Fibroblast of lung (primary cell): ENCODE measurements around the gene PCSK4. TPM values are rescaled to one million over a fixed set of nuclear protein-coding genes. Genes with fewer than 3 reads are reported as not detected.

Experiments
- DNase-seq, 2 donors: peaks; one replicate each; pipeline versions ENCODE4 v3.0.0 to v3.0.0-alpha.2; 2010; ENCODE audit warnings: low read depth in 2 of 2
- H2AFZ ChIP-seq: 2 replicates; pipeline ENCODE4 v1.5.1; 2012; ENCODE audit warnings: low read length, control low read depth, inconsistent platforms
- H3K27ac ChIP-seq: 2 replicates; pipeline ENCODE4 v1.5.1; 2011; ENCODE audit warnings: low read length, control low read depth; ENCODE audit not compliant: insufficient read depth
- H3K27me3 ChIP-seq: 2 replicates; pipeline ENCODE4 v1.5.1; 2011; ENCODE audit warnings: mild to moderate bottlenecking, low read length; ENCODE audit not compliant: control insufficient read depth, insufficient read depth
- H3K36me3 ChIP-seq: 2 replicates; pipeline ENCODE4 v1.5.1; 2011; ENCODE audit warnings: low read length; ENCODE audit not compliant: control insufficient read depth, insufficient read depth
- H3K4me1 ChIP-seq: 2 replicates; pipeline ENCODE4 v1.5.1; 2011; ENCODE audit warnings: low read length; ENCODE audit not compliant: control insufficient read depth, insufficient read depth; ENCODE audit errors: extremely low read depth
- H3K4me2 ChIP-seq: 2 replicates; pipeline ENCODE4 v1.5.1; 2011; ENCODE audit warnings: low read length, control low read depth; ENCODE audit not compliant: insufficient read depth; ENCODE audit errors: extremely low read depth
- H3K4me3 ChIP-seq, 4 experiments: fragments of 200-600 bp in 1 of 4; sonication (generic) in 1 of 4; replicated peaks in 1 of 4; 2 replicates each; pipeline ENCODE4 v1.5.1; 2011 to 2016; ENCODE audit warnings: low read length in 4 of 4, low read depth in 3 of 4, mild to moderate bottlenecking in 3 of 4, control low read depth in 2 of 4, inconsistent platforms in 1 of 4, mixed read lengths in 1 of 4; ENCODE audit not compliant: insufficient read depth in 1 of 4; ENCODE audit errors: control extremely low read depth in 1 of 4
- H3K79me2 ChIP-seq: 2 replicates; pipeline ENCODE4 v1.5.1; 2012; ENCODE audit warnings: mild to moderate bottlenecking, low read length, inconsistent platforms; ENCODE audit not compliant: control insufficient read depth, insufficient read depth
- H3K9ac ChIP-seq: 2 replicates; pipeline ENCODE4 v1.5.1; 2011; ENCODE audit warnings: mild to moderate bottlenecking, low read length, control low read depth; ENCODE audit not compliant: insufficient read depth
- H3K9me3 ChIP-seq: 2 replicates; pipeline ENCODE4 v1.5.1; 2012; ENCODE audit warnings: low read depth, low read length; ENCODE audit not compliant: control insufficient read depth, insufficient read depth
- H4K20me1 ChIP-seq: 2 replicates; pipeline ENCODE4 v1.5.1; 2011; ENCODE audit warnings: low read length; ENCODE audit not compliant: control insufficient read depth, insufficient read depth; ENCODE audit errors: extremely low read depth
- CTCF ChIP-seq, 2 donors: IDR thresholded peaks in 1 of 2; conservative IDR thresholded peaks in 1 of 2; 1 replicate in 1 of 2; 2 replicates in 1 of 2; pipeline ENCODE4 v1.5.1; 2011 to 2012; ENCODE audit warnings: low read length in 2 of 2, control low read depth in 1 of 2, inconsistent platforms in 1 of 2, low read depth in 1 of 2, mild to moderate bottlenecking in 1 of 2
- EZH2 ChIP-seq: IDR thresholded peaks from 2 replicates; pipeline ENCODE4 v1.5.1; 2012; ENCODE audit warnings: low read length, control low read depth, mild to moderate bottlenecking; ENCODE audit errors: missing control alignments
- polyA plus RNA-seq, 2 donors: library from polyadenylated mRNA; depleted of rRNA in 1 of 2; stranded (reverse) in 1 of 2; unstranded in 1 of 2; fragments of >200 nt; gene quantifications; 2 replicates each; pipeline ENCODE4 v1.2.1, GENCODE V29; 2011 to 2012; ENCODE audit warnings: missing spikeins in 1 of 2
- total RNA-seq: library from RNA; depleted of rRNA; stranded (reverse); fragments of >200 nt; gene quantifications from 2 replicates; pipeline ENCODE4 v1.2.1, GENCODE V29; 2014

The PCSK4 gene
- total and polyA plus RNA-seq, 2 donors (not counting 1 experiment from before 2014, with no cell fraction given) = 0.28 to 3.5 TPM

GRCh38 chr19:1452802-1453524 is 37.2 kb downstream of the PCSK4 start:
- Histone ChIP-seq H3K4me3 (no peak overlapping the region), H2AFZ (no peak overlapping the region), H3K9ac (no peak overlapping the region), H3K4me2 (no peak overlapping the region), H3K36me3 (no peaks in the 10 kb centered on the region), H3K4me1 (peaks cover 3% of the 10 kb centered on the region), H3K27me3 (peaks cover 64% of the 10 kb centered on the region), H3K9me3 (no peaks in the 10 kb centered on the region), H3K27ac (no peak overlapping the region), H3K79me2 (no peaks in the 10 kb centered on the region), H4K20me1 (no peaks in the 10 kb centered on the region)
- no peak for DNase-seq
- no peak for TF ChIP-seq CTCF (conservative IDR thresholded peaks at IDR 0.05 in 1 of 2, IDR thresholded peaks at IDR 0.05 in 1 of 2; ENCODE audit: low read depth in 1 of 2, low read length in 2 of 2)
- no peak for TF ChIP-seq EZH2

GRCh38 chr19:1451916-1452801 is 38.0 kb downstream of the PCSK4 start:
- Histone ChIP-seq H3K9ac (no peak overlapping the region), H3K36me3 (no peaks in the 10 kb centered on the region), H3K9me3 (no peaks in the 10 kb centered on the region), H4K20me1 (no peaks in the 10 kb centered on the region), H3K27ac (no peak overlapping the region), H2AFZ (no peak overlapping the region), H3K4me2 (no peak overlapping the region), H3K27me3 (peaks cover 68% of the 10 kb centered on the region), H3K4me3 (no peak overlapping the region), H3K4me1 (peaks cover 3% of the 10 kb centered on the region), H3K79me2 (no peaks in the 10 kb centered on the region)
- TF ChIP-seq EZH2 (peak; percentile 91), CTCF (conservative IDR thresholded peaks at IDR 0.05 in 1 of 2, IDR thresholded peaks at IDR 0.05 in 1 of 2; ENCODE audit: low read depth in 1 of 2, low read length in 2 of 2) (no peak)
- DNase-seq = no peak
